Activated naive CD8-positive, alpha-beta T cell (primary cell): ENCODE results near the gene MAP2K5.

Source experiments
- H3K27ac Mint-ChIP-seq: one replicate; pipeline ENCODE4 v1.8.0; 2021; ENCODE audit warnings: mixed read lengths
- H3K27me3 Mint-ChIP-seq: one replicate; pipeline ENCODE4 v1.8.0; 2021; ENCODE audit warnings: mixed read lengths
- H3K36me3 Mint-ChIP-seq: one replicate; pipeline ENCODE4 v1.8.0; 2021; ENCODE audit warnings: mixed read lengths
- H3K4me1 Mint-ChIP-seq: one replicate; pipeline ENCODE4 v1.8.0; 2021; ENCODE audit warnings: low read depth, mixed read lengths
- H3K4me3 Mint-ChIP-seq: one replicate; pipeline ENCODE4 v1.8.0; 2021; ENCODE audit warnings: mild to moderate bottlenecking, mixed read lengths
- H3K9me3 Mint-ChIP-seq: one replicate; pipeline ENCODE4 v1.8.0; 2021; ENCODE audit warnings: low read depth, mixed read lengths

Gene MAP2K5

GRCh38 chr15:67563092-67563491, 20.6 kb downstream of the MAP2K5 start:
- Mint-ChIP-seq H3K4me3 (no peak overlapping the region), H3K27ac (no peak overlapping the region), H3K27me3 (no peaks in the 10 kb centered on the region), H3K4me1 (peaks cover 13% of the 10 kb centered on the region), H3K36me3 (peaks cover 36% of the 10 kb centered on the region), H3K9me3 (no peaks in the 10 kb centered on the region)

GRCh38 chr15:67564021-67564967, 21.8 kb downstream of the MAP2K5 start:
- Mint-ChIP-seq H3K36me3 (peaks cover 28% of the 10 kb centered on the region), H3K4me3 (no peak overlapping the region), H3K27ac (peak overlapping the region; percentile 34), H3K27me3 (no peaks in the 10 kb centered on the region), H3K4me1 (peaks cover 13% of the 10 kb centered on the region), H3K9me3 (no peaks in the 10 kb centered on the region)

- Mint-ChIP-seq H3K36me3 (peaks cover 23% of the 10 kb centered on the region), H3K27me3 (no peaks in the 10 kb centered on the region), H3K9me3 (no peaks in the 10 kb centered on the region), H3K4me3 (no peak overlapping the region), H3K4me1 (peaks cover 13% of the 10 kb centered on the region), H3K27ac (no peak overlapping the region)
These were observed 22.5 kb downstream of the MAP2K5 start for GRCh38 chr15:67564968-67565345.

DNA sequence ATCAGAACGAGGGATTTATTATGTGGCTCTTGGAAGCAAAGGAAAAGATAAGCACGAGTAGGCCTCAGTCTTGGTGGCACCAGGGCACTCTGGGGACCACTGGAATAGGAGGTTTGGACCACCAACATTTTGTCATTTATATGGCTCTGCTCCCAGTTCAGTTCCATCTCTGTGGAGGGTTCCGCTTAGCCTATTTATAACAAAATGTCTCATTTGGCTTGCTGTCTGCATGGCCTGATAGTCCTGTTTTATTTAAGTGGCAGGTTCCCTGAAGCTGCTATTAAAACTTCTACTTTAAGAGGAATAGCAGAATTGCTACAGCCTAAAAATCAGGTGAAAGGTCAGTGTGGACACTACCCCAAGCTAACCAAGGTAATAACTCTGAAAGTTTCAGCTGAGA, 27.2 kb downstream of the MAP2K5 start:
- no peaks in the 10 kb centered on the region for H3K9me3 Mint-ChIP-seq
- no peaks in the 10 kb centered on the region for H3K27me3 Mint-ChIP-seq
- peaks cover 16% of the 10 kb centered on the region for H3K36me3 Mint-ChIP-seq
- no peak overlapping the region for H3K27ac Mint-ChIP-seq
- peaks cover 3% of the 10 kb centered on the region for H3K4me1 Mint-ChIP-seq
- H3K4me3 Mint-ChIP-seq = no peak overlapping the region

- Mint-ChIP-seq H3K4me1 (peaks cover 3% of the 10 kb centered on the region), H3K27ac (no peak overlapping the region), H3K27me3 (no peaks in the 10 kb centered on the region), H3K9me3 (no peaks in the 10 kb centered on the region), H3K36me3 (peaks cover 13% of the 10 kb centered on the region), H3K4me3 (no peak overlapping the region)
These were observed 28.6 kb downstream of the MAP2K5 start for GRCh38 chr15:67570875-67571647.

- H3K27ac Mint-ChIP-seq = no peak overlapping the region
- H3K4me1 Mint-ChIP-seq = peaks cover 3% of the 10 kb centered on the region
- no peaks in the 10 kb centered on the region for H3K27me3 Mint-ChIP-seq
- peaks cover 13% of the 10 kb centered on the region for H3K36me3 Mint-ChIP-seq
- no peaks in the 10 kb centered on the region for H3K9me3 Mint-ChIP-seq
- no peak overlapping the region for H3K4me3 Mint-ChIP-seq
These were observed 29.3 kb downstream of the MAP2K5 start for GRCh38 chr15:67571648-67572415.

DNA sequence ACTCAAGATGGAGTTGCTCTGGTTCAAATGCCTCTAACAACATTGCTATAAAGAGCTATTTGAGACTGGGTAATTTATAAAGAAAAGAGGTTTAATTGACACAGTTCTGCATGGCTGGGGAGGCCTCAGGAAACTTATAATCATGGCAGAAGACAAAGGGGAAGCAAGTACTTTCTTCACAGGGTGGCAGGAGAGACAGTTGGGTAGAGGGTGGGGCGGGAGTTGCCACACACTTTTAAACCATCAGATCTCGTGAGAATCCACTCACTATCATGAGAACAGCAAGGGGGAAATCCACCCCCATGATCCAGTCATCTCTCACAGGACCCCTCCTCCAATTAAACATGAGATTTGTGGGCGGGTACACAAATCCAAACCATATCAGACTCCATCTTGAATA, 30.7 kb downstream of the MAP2K5 start:
- H3K27ac Mint-ChIP-seq = no peak overlapping the region
- no peaks in the 10 kb centered on the region for H3K9me3 Mint-ChIP-seq

GRCh38 chr15:67575039-67575502, 32.6 kb downstream of the MAP2K5 start:
- H3K36me3 Mint-ChIP-seq = peaks cover 8% of the 10 kb centered on the region

More for the DNA sequence above, 30.7 kb downstream of the MAP2K5 start:
- no peak overlapping the region for H3K4me3 Mint-ChIP-seq
- H3K36me3 Mint-ChIP-seq = peaks cover 11% of the 10 kb centered on the region
- H3K4me1 Mint-ChIP-seq = peaks cover 2% of the 10 kb centered on the region
- no peaks in the 10 kb centered on the region for H3K27me3 Mint-ChIP-seq

GRCh38 chr15:67578020-67578600, 35.6 kb downstream of the MAP2K5 start:
- no peak overlapping the region for H3K27ac Mint-ChIP-seq
- H3K4me3 Mint-ChIP-seq = no peak overlapping the region
- H3K9me3 Mint-ChIP-seq = no peaks in the 10 kb centered on the region
- H3K36me3 Mint-ChIP-seq = peaks cover 7% of the 10 kb centered on the region
- no peaks in the 10 kb centered on the region for H3K27me3 Mint-ChIP-seq
- peaks cover 2% of the 10 kb centered on the region for H3K4me1 Mint-ChIP-seq

More at GRCh38 chr15:67575039-67575502, 32.6 kb downstream of the MAP2K5 start:
- Mint-ChIP-seq H3K4me3 (no peak overlapping the region), H3K27ac (no peak overlapping the region), H3K27me3 (no peaks in the 10 kb centered on the region), H3K9me3 (no peaks in the 10 kb centered on the region), H3K4me1 (peaks cover 2% of the 10 kb centered on the region)

- Mint-ChIP-seq H3K36me3 (peaks cover 8% of the 10 kb centered on the region), H3K4me1 (peaks cover 2% of the 10 kb centered on the region), H3K27me3 (no peaks in the 10 kb centered on the region), H3K27ac (no peak overlapping the region), H3K9me3 (no peaks in the 10 kb centered on the region), H3K4me3 (no peak overlapping the region)
These were observed 36.7 kb downstream of the MAP2K5 start for GRCh38 chr15:67579164-67579563.

GRCh38 chr15:67579967-67580366, 37.5 kb downstream of the MAP2K5 start:
- Mint-ChIP-seq H3K4me1 (peaks cover 1% of the 10 kb centered on the region), H3K36me3 (peaks cover 6% of the 10 kb centered on the region), H3K27ac (no peak overlapping the region), H3K9me3 (no peaks in the 10 kb centered on the region), H3K4me3 (no peak overlapping the region), H3K27me3 (no peaks in the 10 kb centered on the region)

GRCh38 chr15:67584157-67584556, 41.7 kb downstream of the MAP2K5 start:
- peaks cover 24% of the 10 kb centered on the region for H3K36me3 Mint-ChIP-seq
- H3K4me1 Mint-ChIP-seq = no peaks in the 10 kb centered on the region
- H3K27ac Mint-ChIP-seq = no peak overlapping the region
- no peaks in the 10 kb centered on the region for H3K27me3 Mint-ChIP-seq
- H3K9me3 Mint-ChIP-seq = no peaks in the 10 kb centered on the region
- H3K4me3 Mint-ChIP-seq = no peak overlapping the region

DNA sequence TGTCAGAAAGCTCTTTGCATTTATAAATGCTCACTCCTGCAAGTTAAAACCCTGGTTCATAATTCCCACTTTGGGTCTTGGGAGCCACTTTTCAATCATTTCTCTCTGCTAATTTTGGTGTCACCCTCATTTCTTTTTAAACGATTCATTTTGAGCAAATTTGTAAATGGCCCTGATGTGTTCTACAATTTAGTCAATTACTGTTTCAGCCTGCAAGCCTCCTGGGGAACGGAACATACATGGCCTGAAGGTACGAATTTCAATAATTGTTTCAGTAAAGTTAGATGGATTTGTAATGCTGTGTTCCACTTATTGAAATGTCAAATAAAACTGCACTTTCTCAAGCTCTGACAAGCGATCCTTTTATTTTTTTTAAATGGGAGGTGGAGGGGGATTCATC, 43.2 kb downstream of the MAP2K5 start:
- H3K9me3 Mint-ChIP-seq = no peaks in the 10 kb centered on the region
- H3K27ac Mint-ChIP-seq = no peak overlapping the region
- H3K4me3 Mint-ChIP-seq = no peak overlapping the region
- no peaks in the 10 kb centered on the region for H3K27me3 Mint-ChIP-seq
- H3K36me3 Mint-ChIP-seq = peaks cover 29% of the 10 kb centered on the region
- H3K4me1 Mint-ChIP-seq = no peaks in the 10 kb centered on the region

DNA sequence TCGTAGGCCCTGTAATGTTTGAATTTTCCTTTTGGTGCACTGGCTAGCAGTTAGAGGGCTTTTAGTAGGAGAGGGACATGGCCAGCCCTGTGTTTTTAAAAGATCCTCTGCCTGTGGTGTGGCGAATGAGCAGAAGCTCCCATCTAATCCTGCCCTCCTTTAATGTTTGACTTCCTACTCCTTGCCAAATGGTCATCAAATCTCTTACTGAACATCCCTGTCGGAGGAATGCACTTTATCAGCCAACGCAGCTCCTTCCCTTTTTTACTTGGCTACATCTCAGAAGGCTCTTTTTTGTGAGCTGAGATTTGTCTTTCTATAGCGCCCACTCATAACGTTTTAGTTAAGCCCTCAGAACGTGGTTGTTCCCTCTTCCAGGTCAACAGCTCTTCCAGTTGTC, 44.8 kb downstream of the MAP2K5 start:
- Mint-ChIP-seq H3K27me3 (no peaks in the 10 kb centered on the region), H3K9me3 (no peaks in the 10 kb centered on the region), H3K27ac (no peak overlapping the region), H3K4me1 (no peaks in the 10 kb centered on the region), H3K4me3 (no peak overlapping the region), H3K36me3 (peaks cover 30% of the 10 kb centered on the region)
